Neural cell (in vitro differentiated cells): ENCODE measurements around the gene DOCK10. TPM values are rescaled to one million over a fixed set of nuclear protein-coding genes. Genes with fewer than 3 reads are reported as not detected.

ENCODE experiments used
- H2AFZ ChIP-seq: fragments of 200-600, 300-800 bp; sonication (generic), shearing (Covaris generic); 2 replicates; pipeline ENCODE4 v1.6.0; 2014; ENCODE audit warnings: low read depth, mild to moderate bottlenecking, antibody characterized with exemption, low read length, moderate library complexity
- H3F3A ChIP-seq: fragments of 200-600 bp; shearing (Covaris generic); 2 replicates; pipeline ENCODE4 v1.6.1; 2016; ENCODE audit warnings: mild to moderate bottlenecking, moderate library complexity, mixed read lengths, antibody characterized with exemption, low read length; ENCODE audit not compliant: insufficient read depth, poor library complexity, severe bottlenecking
- H3K27ac ChIP-seq: fragments of 200-600, 300-800 bp; sonication (generic), shearing (Covaris generic); 2 replicates; pipeline ENCODE4 v1.5.1; 2014; ENCODE audit warnings: mild to moderate bottlenecking, low read length, moderate library complexity
- H3K27me3 ChIP-seq: fragments of 300-800, 200-600 bp; sonication (generic), shearing (Covaris generic); 2 replicates; pipeline ENCODE4 v1.6.0; 2014; ENCODE audit warnings: mild to moderate bottlenecking, low read depth, low read length, moderate library complexity; ENCODE audit not compliant: insufficient read depth
- H3K36me3 ChIP-seq: fragments of 300-800, 200-600 bp; sonication (generic), shearing (Covaris generic); 2 replicates; pipeline ENCODE4 v1.5.1; 2014; ENCODE audit warnings: mild to moderate bottlenecking, antibody characterized with exemption, low read length, moderate library complexity; ENCODE audit not compliant: insufficient read depth
- H3K4me2 ChIP-seq: fragments of 300-800, 200-600 bp; sonication (generic), shearing (Covaris generic); 2 replicates; pipeline ENCODE4 v1.6.0; 2014; ENCODE audit warnings: mild to moderate bottlenecking, low read length
- H3K4me3 ChIP-seq: fragments of 300-800, 200-600 bp; sonication (generic), shearing (Covaris generic); 2 replicates; pipeline ENCODE4 v1.5.1; 2014; ENCODE audit warnings: mild to moderate bottlenecking, low read length, moderate library complexity
- H3K79me2 ChIP-seq: fragments of 200-600 bp; shearing (Covaris generic); replicated peaks from 2 replicates; pipeline ENCODE4 v1.6.0; 2014; ENCODE audit warnings: mild to moderate bottlenecking, low read length, moderate library complexity; ENCODE audit not compliant: insufficient read depth
- H3K9ac ChIP-seq: fragments of 300-800, 200-600 bp; sonication (generic), shearing (Covaris generic); 2 replicates; pipeline ENCODE4 v1.6.1; 2016; ENCODE audit warnings: mild to moderate bottlenecking, low read length, mixed read lengths
- H3K9me2 ChIP-seq: fragments of 200-600 bp; shearing (Covaris generic); 2 replicates; pipeline ENCODE4 v1.6.1; 2016; ENCODE audit warnings: mild to moderate bottlenecking, low read length, mixed read lengths; ENCODE audit not compliant: insufficient read depth
- H3K9me3 ChIP-seq: fragments of 200-600, 300-800 bp; sonication (generic), shearing (Covaris generic); 2 replicates; pipeline ENCODE4 v1.6.1; 2016; ENCODE audit warnings: mild to moderate bottlenecking, mixed run types, low read length, moderate library complexity, mixed read lengths
- H4K20me1 ChIP-seq: fragments of 200-600 bp; shearing (Covaris generic); 2 replicates; pipeline ENCODE4 v1.6.1; 2016; ENCODE audit warnings: mild to moderate bottlenecking, mixed run types; ENCODE audit not compliant: insufficient read depth
- EP300 ChIP-seq: fragments of 450-650 bp; conservative IDR thresholded peaks from 2 replicates; pipeline ENCODE4 v1.6.1; 2014; ENCODE audit warnings: antibody characterized with exemption, mild to moderate bottlenecking, moderate library complexity; ENCODE audit not compliant: poor library complexity, severe bottlenecking
- EZH2 ChIP-seq: fragments of 200-600, 300-800 bp; shearing (Covaris generic), sonication (generic); IDR thresholded peaks from 2 replicates; pipeline ENCODE4 v1.6.1; 2014; ENCODE audit warnings: antibody characterized with exemption, low read length, borderline replicate concordance, mild to moderate bottlenecking; ENCODE audit not compliant: insufficient read depth, poor library complexity, severe bottlenecking
- MXI1 ChIP-seq: fragments of 450-650 bp; conservative IDR thresholded peaks from 2 replicates; pipeline ENCODE4 v1.6.1; 2014; ENCODE audit warnings: antibody characterized with exemption, mild to moderate bottlenecking; ENCODE audit not compliant: poor library complexity, severe bottlenecking
- POLR2AphosphoS5 ChIP-seq: IDR thresholded peaks from 2 replicates; pipeline ENCODE4 v1.6.1; 2012
- RAD21 ChIP-seq: fragments of 450-650 bp; conservative IDR thresholded peaks from 2 replicates; pipeline ENCODE4 v1.6.1; 2014; ENCODE audit warnings: antibody characterized with exemption, mild to moderate bottlenecking, moderate library complexity
- SMC3 ChIP-seq: fragments of 450-650 bp; conservative IDR thresholded peaks from 2 replicates; pipeline ENCODE4 v1.6.1; 2014; ENCODE audit warnings: antibody characterized with exemption, mild to moderate bottlenecking, moderate library complexity; ENCODE audit not compliant: poor library complexity
- TAF1 ChIP-seq: IDR thresholded peaks from 2 replicates; pipeline ENCODE4 v1.6.1; 2012; ENCODE audit warnings: low read depth
- polyA plus RNA-seq: library from polyadenylated mRNA; depleted of rRNA; stranded (reverse); fragments of >200 nt; gene quantifications from 2 replicates; pipeline ENCODE4 v1.2.3, GENCODE V29; 2014
- TF ChIP-seq, protein P1 (sequence below): IDR thresholded peaks from 2 replicates; pipeline ENCODE4 v1.6.1; 2012; ENCODE audit warnings: borderline replicate concordance
- TF ChIP-seq, protein P2 (sequence below): fragments of 450-650 bp; IDR thresholded peaks from 2 replicates; pipeline ENCODE4 v1.5.1; 2014; ENCODE audit warnings: antibody characterized with exemption, mild to moderate bottlenecking, moderate library complexity; ENCODE audit not compliant: poor library complexity, severe bottlenecking

DOCK10 gene
- polyA plus RNA-seq, 1 donor from 2014 or later: 0.37 TPM

DNA sequence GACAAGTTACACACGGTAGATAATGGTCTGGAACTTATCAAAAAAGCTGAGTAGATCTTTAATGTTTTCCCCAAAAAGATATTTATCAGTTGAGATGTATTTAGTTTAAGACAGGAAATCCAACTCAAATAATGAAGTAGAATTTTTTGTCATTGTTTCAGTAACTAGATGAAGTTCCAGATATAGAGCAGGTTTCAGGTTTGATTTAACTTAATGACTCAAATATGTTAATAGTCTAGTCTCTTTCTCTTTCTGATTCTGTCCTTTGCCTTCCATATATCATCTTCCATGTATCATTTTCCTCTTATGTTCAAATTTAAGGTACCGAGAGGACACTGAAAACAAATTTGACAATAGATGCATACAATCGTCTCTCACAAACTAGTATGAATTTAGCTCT, 23.6 kb upstream of the DOCK10 start:
- H3F3A ChIP-seq: no peaks in the 10 kb centered on the region
- no peaks in the 10 kb centered on the region for H3K79me2 ChIP-seq
- TF ChIP-seq EZH2: no peak
- TF ChIP-seq MXI1: no peak
- TF ChIP-seq TAF1: no peak
- TF ChIP-seq, protein P1, sequence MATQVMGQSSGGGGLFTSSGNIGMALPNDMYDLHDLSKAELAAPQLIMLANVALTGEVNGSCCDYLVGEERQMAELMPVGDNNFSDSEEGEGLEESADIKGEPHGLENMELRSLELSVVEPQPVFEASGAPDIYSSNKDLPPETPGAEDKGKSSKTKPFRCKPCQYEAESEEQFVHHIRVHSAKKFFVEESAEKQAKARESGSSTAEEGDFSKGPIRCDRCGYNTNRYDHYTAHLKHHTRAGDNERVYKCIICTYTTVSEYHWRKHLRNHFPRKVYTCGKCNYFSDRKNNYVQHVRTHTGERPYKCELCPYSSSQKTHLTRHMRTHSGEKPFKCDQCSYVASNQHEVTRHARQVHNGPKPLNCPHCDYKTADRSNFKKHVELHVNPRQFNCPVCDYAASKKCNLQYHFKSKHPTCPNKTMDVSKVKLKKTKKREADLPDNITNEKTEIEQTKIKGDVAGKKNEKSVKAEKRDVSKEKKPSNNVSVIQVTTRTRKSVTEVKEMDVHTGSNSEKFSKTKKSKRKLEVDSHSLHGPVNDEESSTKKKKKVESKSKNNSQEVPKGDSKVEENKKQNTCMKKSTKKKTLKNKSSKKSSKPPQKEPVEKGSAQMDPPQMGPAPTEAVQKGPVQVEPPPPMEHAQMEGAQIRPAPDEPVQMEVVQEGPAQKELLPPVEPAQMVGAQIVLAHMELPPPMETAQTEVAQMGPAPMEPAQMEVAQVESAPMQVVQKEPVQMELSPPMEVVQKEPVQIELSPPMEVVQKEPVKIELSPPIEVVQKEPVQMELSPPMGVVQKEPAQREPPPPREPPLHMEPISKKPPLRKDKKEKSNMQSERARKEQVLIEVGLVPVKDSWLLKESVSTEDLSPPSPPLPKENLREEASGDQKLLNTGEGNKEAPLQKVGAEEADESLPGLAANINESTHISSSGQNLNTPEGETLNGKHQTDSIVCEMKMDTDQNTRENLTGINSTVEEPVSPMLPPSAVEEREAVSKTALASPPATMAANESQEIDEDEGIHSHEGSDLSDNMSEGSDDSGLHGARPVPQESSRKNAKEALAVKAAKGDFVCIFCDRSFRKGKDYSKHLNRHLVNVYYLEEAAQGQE: no peak
- TF ChIP-seq EP300: no peak
- no peak for TF ChIP-seq POLR2AphosphoS5
- TF ChIP-seq RAD21: no peak
- TF ChIP-seq SMC3: no peak
- TF ChIP-seq, protein P2, sequence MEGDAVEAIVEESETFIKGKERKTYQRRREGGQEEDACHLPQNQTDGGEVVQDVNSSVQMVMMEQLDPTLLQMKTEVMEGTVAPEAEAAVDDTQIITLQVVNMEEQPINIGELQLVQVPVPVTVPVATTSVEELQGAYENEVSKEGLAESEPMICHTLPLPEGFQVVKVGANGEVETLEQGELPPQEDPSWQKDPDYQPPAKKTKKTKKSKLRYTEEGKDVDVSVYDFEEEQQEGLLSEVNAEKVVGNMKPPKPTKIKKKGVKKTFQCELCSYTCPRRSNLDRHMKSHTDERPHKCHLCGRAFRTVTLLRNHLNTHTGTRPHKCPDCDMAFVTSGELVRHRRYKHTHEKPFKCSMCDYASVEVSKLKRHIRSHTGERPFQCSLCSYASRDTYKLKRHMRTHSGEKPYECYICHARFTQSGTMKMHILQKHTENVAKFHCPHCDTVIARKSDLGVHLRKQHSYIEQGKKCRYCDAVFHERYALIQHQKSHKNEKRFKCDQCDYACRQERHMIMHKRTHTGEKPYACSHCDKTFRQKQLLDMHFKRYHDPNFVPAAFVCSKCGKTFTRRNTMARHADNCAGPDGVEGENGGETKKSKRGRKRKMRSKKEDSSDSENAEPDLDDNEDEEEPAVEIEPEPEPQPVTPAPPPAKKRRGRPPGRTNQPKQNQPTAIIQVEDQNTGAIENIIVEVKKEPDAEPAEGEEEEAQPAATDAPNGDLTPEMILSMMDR: no peak
- H3K4me2 ChIP-seq: no peak overlapping the region
- H3K27ac ChIP-seq: no peak overlapping the region
- no peaks in the 10 kb centered on the region for H3K27me3 ChIP-seq
- H2AFZ ChIP-seq: no peak overlapping the region
- no peaks in the 10 kb centered on the region for H4K20me1 ChIP-seq
- no peaks in the 10 kb centered on the region for H3K36me3 ChIP-seq
- no peak overlapping the region for H3K4me3 ChIP-seq
- H3K9me3 ChIP-seq: no peaks in the 10 kb centered on the region
- H3K9ac ChIP-seq: no peak overlapping the region
- H3K9me2 ChIP-seq: no peaks in the 10 kb centered on the region

DNA sequence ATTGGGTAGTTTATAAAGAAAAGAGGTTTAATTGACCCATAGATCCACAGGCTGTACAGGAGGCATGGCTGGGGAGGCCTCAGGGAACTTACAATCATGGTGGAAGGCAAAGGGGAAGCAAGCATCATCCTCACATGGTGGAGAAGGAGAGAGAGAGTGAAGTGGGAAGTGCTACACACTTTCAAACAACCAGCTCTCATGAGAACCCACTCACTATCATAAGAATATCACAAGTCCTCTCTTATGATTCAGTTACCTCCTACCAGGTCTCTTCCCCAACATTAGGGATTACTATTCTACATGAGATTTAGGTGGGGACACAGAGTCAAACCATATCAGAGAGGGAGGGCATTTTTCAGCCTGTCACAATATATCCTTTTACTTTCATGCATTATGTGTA, 22.7 kb upstream of the DOCK10 start:
- no peak overlapping the region for H3K4me3 ChIP-seq
- H4K20me1 ChIP-seq: no peaks in the 10 kb centered on the region
- no peaks in the 10 kb centered on the region for H3K9me3 ChIP-seq
- no peaks in the 10 kb centered on the region for H3K79me2 ChIP-seq
- no peaks in the 10 kb centered on the region for H3K9me2 ChIP-seq
- TF ChIP-seq RAD21 (no peak), TAF1 (no peak), POLR2AphosphoS5 (no peak), EZH2 (no peak), EP300 (no peak), MXI1 (no peak), SMC3 (no peak)
- TF ChIP-seq, protein P1: no peak
- TF ChIP-seq, protein P2: no peak
- H3F3A ChIP-seq: no peaks in the 10 kb centered on the region
- H3K36me3 ChIP-seq: no peaks in the 10 kb centered on the region
- no peak overlapping the region for H3K27ac ChIP-seq
- H2AFZ ChIP-seq: no peak overlapping the region
- no peaks in the 10 kb centered on the region for H3K27me3 ChIP-seq
- H3K9ac ChIP-seq: no peak overlapping the region
- H3K4me2 ChIP-seq: no peak overlapping the region
